Naive thymus-derived CD4-positive, alpha-beta T cell (primary cell): ENCODE results near the gene PTGER1. TPM values are rescaled to one million over a fixed set of nuclear protein-coding genes. Genes with fewer than 3 reads are reported as not detected.

ENCODE experiments used
- ATAC-seq: fragments of 150-1000 bp; cut with Tn5 transposase; 2 replicates; pipeline ENCODE4 v1.10.0; 2021; ENCODE audit warnings: mild to moderate bottlenecking, moderate library complexity
- CTCF ChIA-PET: fragments of 350-600 bp; sonication (Branson Sonifier 250); formaldehyde crosslinking; loops from one replicate; lab custom pipeline; 2021; ENCODE audit warnings: antibody characterized with exemption; lab: Charles Lee
- POLR2A ChIA-PET: fragments of 350-600 bp; sonication (Branson Sonifier 250); formaldehyde crosslinking; loops from one replicate; lab custom pipeline; 2021; ENCODE audit warnings: antibody characterized with exemption, inconsistent platforms; lab: Charles Lee
- DNase-seq, 9 donors: peaks; one replicate each; pipeline versions ENCODE4 v3.0.0 to v3.0.0-alpha.2; 2020 to 2022; ENCODE audit warnings: mixed read lengths in 1 of 9
- H3K27ac ChIP-seq: one replicate; pipeline ENCODE4 v1.7.0; 2013; ENCODE audit warnings: mild to moderate bottlenecking, low read depth, low read length, moderate library complexity
- H3K27me3 ChIP-seq, 2 donors: one replicate each; pipeline ENCODE4 v1.7.0; 2013; ENCODE audit warnings: low read length in 2 of 2, mild to moderate bottlenecking in 2 of 2, moderate library complexity in 2 of 2; ENCODE audit not compliant: control insufficient read depth in 2 of 2, insufficient read depth in 2 of 2
- H3K36me3 ChIP-seq, 3 experiments: 1 replicate in 2 of 3; 2 replicates in 1 of 3; pipeline ENCODE4 v1.7.0; 2013; ENCODE audit warnings: low read length in 3 of 3, mild to moderate bottlenecking in 3 of 3, moderate library complexity in 1 of 3; ENCODE audit not compliant: insufficient read depth in 3 of 3, control insufficient read depth in 2 of 3
- H3K4me1 ChIP-seq, 2 donors: one replicate each; pipeline ENCODE4 v1.7.0; 2013; ENCODE audit warnings: low read length in 2 of 2, mild to moderate bottlenecking in 2 of 2, moderate library complexity in 1 of 2; ENCODE audit not compliant: control insufficient read depth in 2 of 2, insufficient read depth in 2 of 2
- H3K4me3 ChIP-seq: 2 replicates; pipeline ENCODE4 v1.7.0; 2013; ENCODE audit warnings: mild to moderate bottlenecking, low read length
- H3K9me3 ChIP-seq, 3 experiments: 1 replicate in 2 of 3; 2 replicates in 1 of 3; pipeline ENCODE4 v1.7.0; 2013; ENCODE audit warnings: low read length in 3 of 3; ENCODE audit not compliant: control insufficient read depth in 2 of 3
- H3K27ac Mint-ChIP-seq, 9 donors: one replicate each; pipeline ENCODE4 v1.8.0; 2020 to 2022; ENCODE audit warnings: mixed read lengths in 9 of 9, mild to moderate bottlenecking in 8 of 9, moderate library complexity in 5 of 9, inconsistent platforms in 2 of 9
- H3K27me3 Mint-ChIP-seq, 5 donors: one replicate each; pipeline ENCODE4 v1.8.0; 2021 to 2022; ENCODE audit warnings: mixed read lengths in 5 of 5, mild to moderate bottlenecking in 1 of 5
- H3K36me3 Mint-ChIP-seq, 5 donors: one replicate each; pipeline ENCODE4 v1.8.0; 2020 to 2022; ENCODE audit warnings: mixed read lengths in 5 of 5, mild to moderate bottlenecking in 3 of 5, inconsistent platforms in 1 of 5
- H3K4me1 Mint-ChIP-seq, 7 donors: one replicate each; pipeline ENCODE4 v1.8.0; 2020 to 2022; ENCODE audit warnings: mixed read lengths in 7 of 7, mild to moderate bottlenecking in 3 of 7, inconsistent platforms in 1 of 7
- H3K4me3 Mint-ChIP-seq, 10 donors: one replicate each; pipeline ENCODE4 v1.8.0; 2020 to 2022; ENCODE audit warnings: mild to moderate bottlenecking in 10 of 10, mixed read lengths in 10 of 10, moderate library complexity in 6 of 10, inconsistent platforms in 2 of 10
- H3K9me3 Mint-ChIP-seq, 11 donors: one replicate each; pipeline ENCODE4 v1.8.0; 2020 to 2022; ENCODE audit warnings: mixed read lengths in 11 of 11, mild to moderate bottlenecking in 4 of 11, inconsistent platforms in 1 of 11, moderate library complexity in 1 of 11
- intact Hi-C, 2 donors: fragments of 100-400 bp; cut with micrococcal nuclease; formaldehyde crosslinking; loops; one replicate each; pipeline ENCODE4 v1.15.1; 2023
- polyA plus RNA-seq, 2 donors: library from polyadenylated mRNA; unstranded; fragments of 300-500 nt; fragmentation: Illumina TruSeq; gene quantifications; one replicate each; pipeline ENCODE4 v1.2.3, GENCODE V29; 2021
- total RNA-seq, 6 experiments: library from RNA in 5 of 6; stranded (reverse) in 5 of 6; gene quantifications; 1 replicate in 5 of 6; 2 replicates in 1 of 6; pipeline ENCODE4 v1.2.3 and lab custom pipeline; 2021 to 2026

The PTGER1 gene
- total and polyA plus RNA-seq, 7 experiments from 2014 or later, result 0.46 TPM; not detected in 6

- Mint-ChIP-seq H3K4me1 (peaks cover 31 to 56% (median 46%) of the 10 kb centered on the region in 7 donors), H3K27me3 (no peaks in the 10 kb centered on the region), H3K4me3 (peak overlapping the region in 2 of 10 donors; percentile 5 to 47), H3K27ac (peak overlapping the region in 2 of 9 donors; percentile 21 to 28), H3K36me3 (peaks cover 10 to 49% (median 32%) of the 10 kb centered on the region in 5 donors), H3K9me3 (no peaks in the 10 kb centered on the region)
- Histone ChIP-seq H3K4me1 (peaks cover 21 to 26% of the 10 kb centered on the region in 2 donors), H3K27me3 (no peaks in the 10 kb centered on the region), H3K36me3 (peaks cover 29 to 72% (median 33%) of the 10 kb centered on the region in 3 experiments), H3K27ac (no peak overlapping the region), H3K4me3 (no peak overlapping the region), H3K9me3 (no peaks in the 10 kb centered on the region)
- DNase-seq (no peak), ATAC-seq (no peak)
- intact Hi-C loops, result no loop called here
- ChIA-PET POLR2A (interaction anchor here (1.0 kb wide), 1 partner anchor 60 kb away, joined by 3 read pairs; no protein-coding TSS in a partner anchor), CTCF (no interaction called here)
Observed at GRCh38 chr19:14443632-14444216, 31.4 kb downstream of the PTGER1 start.

GRCh38 chr19:14442891-14443631 is 32.1 kb downstream of the PTGER1 start:
- Mint-ChIP-seq H3K4me3 (peak overlapping the region in 8 of 10 donors; percentile 18 to 99 (median 40)), H3K9me3 (no peaks in the 10 kb centered on the region), H3K4me1 (peaks cover 31 to 58% (median 46%) of the 10 kb centered on the region in 7 donors), H3K27me3 (no peaks in the 10 kb centered on the region), H3K27ac (peak overlapping the region in 6 of 9 donors; percentile 9 to 72 (median 28)), H3K36me3 (peaks cover 10 to 46% (median 27%) of the 10 kb centered on the region in 5 donors)
- peaks cover 23 to 65% (median 28%) of the 10 kb centered on the region in 3 experiments for H3K36me3 ChIP-seq
- intact Hi-C loops, result no loop called here
- H3K27ac ChIP-seq, result no peak overlapping the region
- ChIA-PET CTCF (no interaction called here), POLR2A (interaction anchor here (0.6 to 7.0 kb wide), 3 partner anchors 24 to 1523 kb away, joined by 3 to 37 read pairs (median 3); partner anchors contain the start of gene DDX39A)
- ATAC-seq (no peak), DNase-seq (no peak)
- no peaks in the 10 kb centered on the region for H3K27me3 ChIP-seq
- H3K4me3 ChIP-seq, result no peak overlapping the region
- peaks cover 24 to 26% of the 10 kb centered on the region in 2 donors for H3K4me1 ChIP-seq
- no peaks in the 10 kb centered on the region for H3K9me3 ChIP-seq

- intact Hi-C loops, result no loop called here
- no peak for ATAC-seq
- no peaks in the 10 kb centered on the region for H3K9me3 ChIP-seq
- Mint-ChIP-seq H3K27me3 (no peaks in the 10 kb centered on the region), H3K9me3 (no peaks in the 10 kb centered on the region), H3K4me1 (peaks cover 31 to 71% (median 48%) of the 10 kb centered on the region in 7 donors), H3K27ac (peak overlapping the region in 8 of 9 donors; percentile 30 to 97 (median 78)), H3K36me3 (peaks cover 7 to 42% (median 21%) of the 10 kb centered on the region in 5 donors), H3K4me3 (peak overlapping the region; percentile 88 to 99 (median 95))
- no peak for DNase-seq
- ChIA-PET CTCF (interaction anchor here (1.0 to 1.8 kb wide), 3 partner anchors 9 to 305 kb away, joined by 4 to 9 read pairs (median 4); partner anchors contain the start of gene ASF1B), POLR2A (interaction anchor here (0.7 to 7.0 kb wide), 2 partner anchors 22 to 54 kb away, joined by 3 to 37 read pairs; partner anchors contain the start of gene DDX39A)
- H3K4me3 ChIP-seq, result peak overlapping the region; percentile 82
- H3K27ac ChIP-seq, result peak overlapping the region; percentile 85
- H3K36me3 ChIP-seq, result peaks cover 15 to 50% (median 16%) of the 10 kb centered on the region in 3 experiments
- H3K27me3 ChIP-seq, result no peaks in the 10 kb centered on the region
- peaks cover 26 to 31% of the 10 kb centered on the region in 2 donors for H3K4me1 ChIP-seq
Observed at GRCh38 chr19:14441041-14441938, 33.9 kb downstream of the PTGER1 start.

- Mint-ChIP-seq H3K27me3 (no peaks in the 10 kb centered on the region), H3K36me3 (peaks cover 6 to 37% (median 17%) of the 10 kb centered on the region in 5 donors), H3K4me3 (peak overlapping the region; percentile 88 to 99 (median 95)), H3K27ac (peak overlapping the region; percentile 90 to 97 (median 95)), H3K4me1 (peaks cover 32 to 75% (median 51%) of the 10 kb centered on the region in 7 donors), H3K9me3 (no peaks in the 10 kb centered on the region)
- CTCF ChIA-PET, result interaction anchor here (0.7 to 1.3 kb wide), 4 partner anchors 9 to 1623 kb away, joined by 3 read pairs; no protein-coding TSS in a partner anchor
- peaks cover 27 to 31% of the 10 kb centered on the region in 2 donors for H3K4me1 ChIP-seq
- ATAC-seq (peak; percentile 94), DNase-seq (peak; percentile 57 to 84 (median 72))
- H3K9me3 ChIP-seq, result no peaks in the 10 kb centered on the region
- POLR2A ChIA-PET, result interaction anchor here (1.4 to 7.0 kb wide), 2 partner anchors 21 to 74 kb away, joined by 4 to 37 read pairs; partner anchors contain the start of gene DDX39A
- peak overlapping the region; percentile 85 for H3K27ac ChIP-seq
- peaks cover 14 to 37% (median 15%) of the 10 kb centered on the region in 3 experiments for H3K36me3 ChIP-seq
- peak overlapping the region; percentile 82 for H3K4me3 ChIP-seq
- H3K27me3 ChIP-seq, result no peaks in the 10 kb centered on the region
- intact Hi-C loops, result loop anchor here in 1 of 2 donors (1.0 kb wide), 2 partner anchors 8 to 21 kb away; partner anchors contain the start of gene DDX39A
Observed at GRCh38 chr19:14440049-14440448, 35.1 kb downstream of the PTGER1 start.

GRCh38 chr19:14439014-14439413 is 36.1 kb downstream of the PTGER1 start:
- DNase-seq (no peak), ATAC-seq (no peak)
- ChIA-PET POLR2A (interaction anchor here (0.5 to 7.0 kb wide), 5 partner anchors 20 to 433 kb away, joined by 3 to 37 read pairs (median 3); partner anchors contain the start of genes DDX39A and RFX1), CTCF (interaction anchor here (0.7 kb wide), 1 partner anchor 1656 kb away, joined by 4 read pairs; no protein-coding TSS in a partner anchor)
- peak overlapping the region; percentile 45 to 99 (median 83) for H3K4me3 Mint-ChIP-seq
- H3K9me3 Mint-ChIP-seq, result no peaks in the 10 kb centered on the region
- H3K27me3 ChIP-seq, result no peaks in the 10 kb centered on the region
- peak overlapping the region; percentile 41 for H3K27ac ChIP-seq
- H3K4me3 ChIP-seq, result no peak overlapping the region
- H3K36me3 Mint-ChIP-seq, result peaks cover 0 to 31% (median 11%) of the 10 kb centered on the region in 5 donors
- H3K9me3 ChIP-seq, result no peaks in the 10 kb centered on the region
- H3K36me3 ChIP-seq, result peaks cover 8 to 27% (median 14%) of the 10 kb centered on the region in 3 experiments
- peak overlapping the region; percentile 82 to 96 (median 88) for H3K27ac Mint-ChIP-seq
- peaks cover 38 to 39% of the 10 kb centered on the region in 2 donors for H3K4me1 ChIP-seq
- intact Hi-C loops, result no loop called here
- H3K4me1 Mint-ChIP-seq, result peaks cover 31 to 77% (median 56%) of the 10 kb centered on the region in 7 donors
- no peaks in the 10 kb centered on the region for H3K27me3 Mint-ChIP-seq
